ENCODE measurements around the gene LMTK2.

Gene LMTK2

DNA sequence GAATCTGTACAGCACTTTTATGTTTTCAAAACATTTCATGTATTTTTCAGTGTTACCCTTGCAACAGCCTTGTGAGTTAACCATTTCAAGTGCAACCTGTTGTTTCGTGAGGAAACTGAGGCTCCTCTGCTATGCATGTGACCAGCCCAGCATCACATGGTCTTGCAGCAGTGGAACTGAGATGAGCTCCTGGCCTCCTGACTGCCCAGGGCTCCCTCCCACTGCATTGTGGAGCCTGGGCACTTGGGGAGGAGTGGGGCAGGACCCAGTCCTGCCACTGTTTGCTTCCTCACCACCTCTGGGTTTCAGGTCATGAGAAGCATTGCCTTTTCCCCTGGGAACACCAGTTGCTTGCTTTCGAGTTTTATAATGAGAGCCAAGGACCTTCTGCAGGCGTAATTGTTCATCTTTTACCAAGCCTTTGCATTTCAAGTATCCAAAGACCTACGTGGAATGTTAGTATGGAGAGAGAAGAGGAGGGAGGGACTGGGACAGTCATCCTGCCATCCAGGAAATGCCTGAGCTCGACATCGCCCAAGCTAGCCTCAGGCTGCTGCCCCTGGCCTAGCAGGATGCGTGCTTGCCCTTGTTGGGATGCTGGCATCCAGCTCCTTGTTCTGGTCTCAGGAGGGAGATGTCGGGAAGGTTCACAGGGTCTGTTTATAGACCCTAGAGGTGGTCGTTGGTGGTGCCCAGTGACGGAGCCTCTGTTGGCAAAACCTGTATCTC, 72.3 kb downstream of the LMTK2 start:
- DNase-seq: no peak

DNA sequence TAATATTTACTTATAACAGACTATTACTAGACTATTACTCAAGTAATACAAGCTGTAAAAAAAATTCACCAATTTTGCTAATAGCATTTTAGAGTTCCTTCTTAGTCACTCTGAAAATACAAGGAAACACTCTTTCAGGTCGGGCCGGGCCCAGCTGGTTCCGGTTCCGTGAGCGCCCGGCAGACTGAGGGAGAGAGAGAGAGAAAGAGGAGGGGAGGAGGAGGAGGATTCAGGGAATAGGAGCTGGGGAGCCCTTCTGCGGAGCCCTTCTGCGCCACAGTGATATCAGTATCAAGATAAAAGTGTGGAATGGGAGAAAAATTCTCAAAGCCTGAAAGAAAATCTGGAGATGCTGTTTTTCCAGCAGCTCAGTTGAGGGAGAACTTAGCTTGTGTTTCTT, 74.1 kb downstream of the LMTK2 start:
- DNase-seq: no peak

DNA sequence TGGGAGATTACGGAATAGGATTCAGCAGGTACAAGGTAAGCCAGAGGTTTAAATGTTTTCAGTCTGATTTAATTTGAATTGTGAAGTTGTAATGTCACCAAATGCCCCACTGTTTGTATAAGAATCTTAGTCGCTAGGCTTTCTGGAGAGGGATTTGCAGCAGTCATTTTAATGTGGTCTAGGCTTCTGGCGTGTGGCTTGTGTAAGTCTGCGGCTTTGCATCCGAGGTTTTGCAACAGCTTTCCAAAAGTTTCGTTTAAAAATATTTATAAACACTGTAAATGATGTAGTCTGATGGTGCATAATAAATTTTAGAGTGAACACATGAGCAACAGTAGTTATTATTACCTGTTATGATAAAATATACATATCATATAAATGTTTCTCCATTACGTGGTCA, 78.4 kb downstream of the LMTK2 start:
- no peak for DNase-seq

DNA sequence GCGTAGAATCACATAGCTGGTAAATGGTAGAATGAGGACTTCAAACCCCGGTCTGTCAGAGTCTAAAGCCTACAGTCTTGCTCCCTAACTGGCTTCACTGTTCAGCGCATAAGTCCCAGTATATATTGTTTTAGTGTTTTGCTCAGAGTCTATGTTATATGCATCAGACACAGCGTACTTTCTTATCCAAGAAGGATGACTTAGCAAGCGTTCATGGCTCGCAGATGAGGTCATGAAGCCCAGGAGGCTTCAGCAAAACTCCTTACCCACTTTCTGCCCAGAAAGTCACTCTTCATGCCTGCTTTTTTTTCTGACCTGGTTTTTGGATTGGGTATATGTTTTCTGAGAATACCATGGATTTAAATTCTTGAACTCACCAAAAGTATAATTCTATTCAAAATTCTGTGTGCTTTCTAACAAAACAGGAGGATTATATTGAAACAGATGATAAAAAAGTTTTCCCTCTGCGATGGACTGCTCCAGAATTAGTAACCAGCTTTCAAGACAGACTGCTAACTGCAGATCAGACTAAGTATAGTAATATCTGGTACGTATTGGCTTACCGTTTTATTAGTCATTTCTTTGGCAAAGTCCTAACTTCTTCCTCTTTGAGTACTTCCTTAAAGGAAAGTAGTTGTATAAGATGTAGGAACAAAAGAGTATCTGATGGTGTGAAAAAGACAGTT, 79.9 kb downstream of the LMTK2 start:
- DNase-seq: no peak

DNA sequence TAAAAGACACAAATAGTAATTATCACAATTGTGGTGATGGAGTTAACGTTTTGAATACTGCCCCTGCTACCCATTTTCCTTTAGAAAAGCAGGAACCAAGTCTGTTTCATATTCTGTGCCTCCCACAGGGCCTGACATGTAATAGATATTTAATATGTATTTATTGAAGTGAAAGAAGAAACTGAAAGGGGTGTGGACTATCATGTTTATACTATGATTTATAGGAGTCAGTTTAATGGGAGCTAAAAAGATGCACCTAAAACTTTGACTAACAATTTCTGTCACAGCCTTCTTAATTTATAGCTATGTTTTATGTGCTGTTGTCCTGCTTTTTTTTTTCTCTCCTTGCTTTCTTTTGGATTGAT, 80.5 kb downstream of the LMTK2 start:
- DNase-seq: no peak

DNA sequence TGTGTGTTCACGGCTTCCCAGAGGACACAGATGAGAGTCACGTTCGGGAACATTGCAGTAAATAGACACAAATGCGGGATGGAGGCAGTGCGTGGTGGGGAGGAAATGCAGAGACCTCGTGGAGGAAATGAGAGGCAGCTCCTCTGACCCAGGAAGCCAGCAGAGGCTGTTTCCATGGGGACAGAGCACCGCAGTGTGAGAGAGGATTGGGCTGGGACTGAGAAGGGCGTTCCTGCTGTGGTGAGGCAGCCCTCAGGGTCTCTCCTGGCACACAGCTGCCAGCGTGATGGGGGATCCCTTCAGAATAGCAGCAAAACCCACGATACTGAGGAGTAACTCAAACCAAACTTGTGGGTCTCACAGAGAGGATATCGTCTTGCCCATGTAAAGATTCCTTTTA, 82.9 kb downstream of the LMTK2 start:
- DNase-seq: no peak

DNA sequence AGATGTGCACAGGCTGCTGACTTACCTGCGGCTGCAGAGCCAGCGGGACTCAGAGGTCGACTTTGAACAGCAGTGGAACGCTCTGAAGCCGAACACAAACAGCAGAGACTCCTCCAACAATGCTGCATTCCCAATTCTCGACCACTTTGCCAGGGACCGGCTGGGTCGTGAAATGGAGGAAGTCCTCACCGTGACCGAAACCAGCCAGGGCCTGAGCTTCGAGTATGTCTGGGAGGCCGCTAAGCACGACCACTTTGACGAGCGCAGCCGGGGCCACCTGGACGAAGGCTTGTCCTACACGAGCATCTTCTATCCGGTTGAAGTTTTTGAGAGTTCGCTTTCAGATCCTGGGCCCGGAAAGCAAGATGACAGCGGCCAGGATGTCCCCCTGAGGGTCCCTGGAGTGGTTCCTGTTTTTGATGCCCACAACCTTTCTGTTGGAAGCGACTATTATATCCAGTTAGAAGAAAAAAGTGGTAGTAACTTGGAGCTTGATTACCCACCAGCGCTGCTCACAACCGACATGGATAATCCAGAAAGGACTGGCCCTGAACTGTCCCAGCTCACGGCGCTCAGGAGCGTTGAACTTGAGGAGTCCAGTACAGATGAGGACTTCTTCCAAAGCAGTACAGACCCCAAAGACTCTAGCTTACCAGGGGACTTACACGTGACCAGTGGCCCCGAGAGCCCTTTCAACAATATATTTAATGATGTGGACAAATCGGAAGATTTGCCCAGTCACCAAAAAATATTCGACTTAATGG, 85.2 kb downstream of the LMTK2 start:
- DNase-seq: no peak

DNA sequence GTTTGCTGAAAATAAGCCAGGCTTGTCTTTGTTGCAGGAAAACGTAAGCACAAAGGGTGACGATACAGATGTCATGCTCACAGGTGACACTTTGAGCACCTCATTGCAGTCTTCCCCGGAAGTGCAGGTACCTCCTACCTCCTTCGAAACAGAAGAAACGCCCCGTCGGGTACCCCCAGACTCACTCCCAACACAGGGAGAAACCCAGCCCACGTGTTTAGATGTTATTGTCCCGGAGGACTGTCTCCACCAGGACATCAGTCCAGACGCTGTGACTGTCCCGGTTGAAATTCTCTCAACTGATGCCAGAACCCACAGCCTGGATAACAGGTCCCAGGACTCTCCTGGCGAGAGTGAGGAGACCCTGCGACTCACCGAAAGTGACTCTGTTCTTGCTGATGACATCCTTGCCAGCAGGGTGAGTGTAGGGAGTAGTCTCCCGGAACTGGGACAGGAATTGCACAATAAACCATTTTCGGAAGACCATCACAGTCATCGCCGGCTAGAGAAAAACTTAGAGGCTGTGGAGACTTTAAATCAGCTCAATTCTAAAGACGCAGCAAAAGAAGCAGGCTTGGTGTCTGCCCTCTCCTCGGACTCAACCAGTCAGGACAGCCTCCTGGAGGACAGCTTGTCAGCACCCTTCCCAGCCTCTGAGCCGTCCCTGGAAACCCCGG, 86.3 kb downstream of the LMTK2 start:
- no peak for DNase-seq

DNA sequence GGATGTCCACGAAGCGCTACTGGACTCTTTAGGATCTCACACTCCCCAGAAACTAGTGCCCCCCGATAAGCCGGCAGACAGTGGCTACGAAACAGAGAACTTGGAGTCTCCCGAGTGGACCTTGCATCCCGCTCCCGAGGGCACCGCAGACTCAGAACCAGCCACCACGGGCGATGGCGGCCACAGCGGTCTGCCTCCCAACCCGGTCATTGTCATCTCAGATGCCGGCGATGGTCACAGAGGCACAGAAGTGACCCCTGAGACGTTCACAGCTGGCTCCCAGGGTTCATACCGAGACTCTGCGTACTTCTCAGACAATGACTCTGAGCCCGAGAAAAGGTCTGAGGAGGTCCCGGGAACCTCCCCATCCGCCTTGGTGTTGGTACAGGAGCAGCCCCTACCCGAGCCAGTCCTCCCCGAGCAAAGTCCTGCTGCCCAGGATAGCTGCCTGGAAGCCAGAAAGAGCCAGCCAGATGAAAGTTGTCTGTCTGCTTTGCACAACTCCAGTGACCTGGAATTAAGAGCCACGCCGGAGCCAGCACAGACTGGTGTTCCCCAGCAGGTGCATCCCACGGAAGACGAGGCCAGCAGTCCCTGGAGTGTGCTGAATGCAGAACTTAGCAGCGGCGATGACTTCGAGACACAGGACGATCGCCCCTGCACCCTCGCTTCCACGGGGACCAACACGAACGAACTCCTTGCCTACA, 87.0 kb downstream of the LMTK2 start:
- no peak for DNase-seq

DNA sequence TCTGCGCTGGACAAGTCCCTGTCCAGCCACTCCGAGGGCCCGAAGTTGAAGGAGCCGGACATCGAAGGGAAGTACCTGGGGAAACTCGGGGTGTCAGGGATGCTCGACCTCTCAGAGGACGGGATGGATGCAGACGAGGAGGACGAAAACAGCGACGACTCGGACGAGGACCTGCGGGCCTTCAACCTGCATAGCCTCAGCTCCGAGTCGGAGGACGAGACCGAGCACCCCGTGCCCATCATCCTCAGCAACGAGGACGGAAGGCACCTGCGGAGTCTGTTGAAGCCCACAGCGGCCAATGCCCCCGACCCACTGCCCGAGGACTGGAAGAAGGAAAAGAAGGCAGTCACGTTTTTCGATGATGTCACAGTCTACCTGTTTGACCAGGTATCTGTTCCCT, 87.5 kb downstream of the LMTK2 start:
- DNase-seq: no peak

DNA sequence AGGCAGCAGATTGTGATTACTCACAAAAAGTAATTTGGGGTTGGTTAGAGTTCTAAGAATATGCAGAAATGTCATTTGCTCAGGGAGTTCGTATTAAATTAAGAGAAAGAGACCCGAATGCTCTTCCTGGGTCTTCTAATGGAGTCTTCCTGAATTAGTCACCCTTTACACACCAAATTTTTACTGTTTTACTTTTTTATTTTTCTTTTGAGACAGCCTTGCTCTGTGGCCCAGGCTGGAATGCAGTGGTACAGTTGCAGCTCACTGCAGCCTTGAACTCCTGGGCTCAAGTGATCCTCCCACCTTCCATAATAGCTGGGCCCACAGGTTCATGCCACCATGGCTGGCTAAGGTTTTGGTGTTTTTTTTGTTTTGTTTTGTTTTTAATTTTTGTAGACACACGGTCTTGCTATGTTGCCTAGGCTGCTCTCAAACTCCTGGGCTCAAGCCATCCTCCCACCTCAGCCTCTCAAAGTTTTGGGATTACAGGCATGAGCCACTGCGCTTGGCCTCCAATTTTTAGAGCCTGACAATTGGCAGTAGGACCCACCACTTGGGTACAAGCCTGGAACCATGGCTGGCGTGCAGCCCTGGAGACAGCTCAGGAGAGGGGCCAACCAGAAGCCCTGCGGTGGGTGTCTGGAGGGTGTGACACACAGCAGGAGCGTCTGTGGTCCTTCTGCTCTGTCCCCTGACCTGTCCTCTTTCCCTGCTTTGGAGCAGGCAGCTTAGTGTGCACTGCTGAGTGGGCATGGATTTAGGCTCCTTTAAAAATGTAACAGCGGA, 88.2 kb downstream of the LMTK2 start:
- DNase-seq: no peak

DNA sequence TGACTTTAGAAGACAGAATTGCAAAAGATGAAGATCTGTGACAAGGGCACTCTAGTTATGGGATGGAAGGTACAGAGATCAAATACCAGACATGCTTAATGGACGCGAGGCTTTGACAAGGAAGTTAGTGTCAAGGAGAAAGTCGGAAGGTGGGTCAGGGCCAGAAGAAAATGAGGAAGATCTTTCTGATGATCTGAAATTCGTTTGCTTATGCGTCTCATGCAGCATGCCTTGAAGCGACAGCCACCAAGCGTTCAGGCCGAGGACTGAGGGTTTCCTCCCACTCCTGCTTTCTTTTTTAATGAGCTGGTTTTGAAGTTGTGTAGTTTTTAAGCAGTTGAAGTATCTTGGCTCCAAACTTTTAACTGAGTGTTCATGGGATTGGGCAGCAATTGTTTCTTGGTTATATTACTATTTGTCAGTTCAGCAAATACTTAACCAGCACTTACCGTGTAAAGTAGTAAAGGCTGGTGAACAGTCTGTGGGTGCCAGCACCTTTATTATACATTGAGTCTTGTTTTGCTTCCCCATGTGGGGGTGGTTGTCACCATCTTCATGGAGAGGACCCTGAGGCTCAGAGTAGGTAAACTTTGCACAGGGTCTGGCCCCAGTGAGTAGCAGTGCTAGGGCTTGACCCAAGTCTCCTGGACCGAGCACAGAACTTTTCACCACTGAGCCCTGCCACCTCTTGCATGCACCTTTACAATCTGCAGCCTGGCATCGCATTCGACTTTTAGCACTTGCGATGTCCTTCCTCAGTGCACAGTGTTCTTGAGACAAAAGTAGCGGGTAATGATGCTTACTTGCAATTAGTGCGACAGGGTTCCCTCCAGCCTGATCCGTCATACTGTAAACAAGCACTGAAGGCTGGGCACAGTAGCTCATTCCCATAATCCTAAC, 90.3 kb downstream of the LMTK2 start:
- DNase-seq: no peak

DNA sequence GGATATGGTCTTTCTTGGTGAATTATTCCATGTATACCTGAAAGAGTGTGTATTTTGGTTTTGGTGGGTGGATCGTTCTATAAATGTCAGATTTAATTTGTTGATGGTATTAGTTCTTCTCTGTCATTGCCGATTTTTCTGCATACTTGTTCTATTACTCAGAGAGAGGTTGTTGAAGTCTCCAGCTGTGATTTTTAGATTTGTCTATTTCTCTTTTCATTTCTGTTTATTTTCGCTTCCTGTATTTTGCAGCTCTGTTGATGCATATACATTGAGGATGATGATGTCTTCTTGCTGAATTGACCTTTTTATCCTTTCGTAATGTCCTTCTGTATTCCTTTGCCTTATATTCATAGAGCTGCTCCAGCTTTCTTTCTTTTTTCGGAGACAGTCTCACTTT, 92.5 kb downstream of the LMTK2 start:
- DNase-seq: no peak

DNA sequence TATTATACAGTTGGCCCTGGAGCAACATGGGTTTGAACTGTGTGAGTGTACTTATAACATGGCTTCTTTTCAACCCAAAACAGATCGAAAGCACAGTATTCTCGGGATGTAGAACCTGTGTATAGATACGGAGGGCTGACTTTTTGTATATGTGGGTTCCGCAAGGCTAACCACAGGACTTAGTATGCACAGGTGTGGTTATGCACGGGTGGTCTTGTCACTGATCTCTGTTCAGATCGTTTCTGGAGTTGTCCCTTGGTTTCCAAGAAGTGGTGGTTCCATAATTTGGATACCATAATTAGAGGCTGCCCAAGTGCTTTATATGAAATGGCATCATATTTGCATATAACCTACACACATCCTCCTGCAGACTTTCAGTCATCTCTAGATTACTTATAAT, 93.7 kb downstream of the LMTK2 start:
- no peak for DNase-seq

DNA sequence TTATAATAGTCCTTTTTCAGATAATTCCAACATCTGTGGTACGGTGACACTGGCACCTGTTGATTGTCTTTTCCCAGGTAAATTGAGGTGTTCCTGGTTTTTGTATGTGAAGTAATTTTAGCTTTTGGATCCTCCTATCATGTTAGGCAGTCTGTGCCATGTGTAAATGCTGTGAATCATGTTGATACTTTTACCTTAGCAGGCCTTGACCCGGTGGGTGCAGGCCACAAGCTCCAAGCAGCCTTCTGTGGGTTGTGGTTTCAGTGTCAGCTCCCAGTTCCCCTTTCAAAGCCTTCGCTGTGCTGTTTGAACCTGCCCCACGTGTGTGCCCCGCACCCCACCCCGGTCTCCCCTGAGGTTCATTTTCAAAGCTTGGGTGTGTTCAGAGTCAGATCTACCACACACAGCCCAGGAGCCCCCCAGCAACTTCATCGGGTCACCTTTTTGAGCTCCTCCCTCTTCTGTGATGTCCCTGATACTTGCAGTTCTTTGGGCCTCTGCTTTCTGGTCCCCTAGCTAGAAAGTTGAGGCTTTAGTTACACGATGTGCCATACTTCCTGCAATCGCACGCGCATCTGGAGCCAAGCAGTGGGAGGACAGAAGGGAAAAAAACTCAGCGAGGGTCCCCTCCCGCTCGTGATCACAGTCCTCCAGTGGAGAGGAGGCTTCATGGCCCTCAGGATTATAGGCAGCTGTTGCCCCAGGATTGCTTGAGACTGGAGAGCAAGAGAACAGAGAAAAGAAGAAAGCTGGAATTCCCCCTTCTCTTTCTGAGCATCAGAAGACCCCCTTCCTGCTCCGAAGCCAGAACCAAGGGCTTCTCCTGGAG, 95.9 kb downstream of the LMTK2 start:
- DNase-seq: no peak

DNA sequence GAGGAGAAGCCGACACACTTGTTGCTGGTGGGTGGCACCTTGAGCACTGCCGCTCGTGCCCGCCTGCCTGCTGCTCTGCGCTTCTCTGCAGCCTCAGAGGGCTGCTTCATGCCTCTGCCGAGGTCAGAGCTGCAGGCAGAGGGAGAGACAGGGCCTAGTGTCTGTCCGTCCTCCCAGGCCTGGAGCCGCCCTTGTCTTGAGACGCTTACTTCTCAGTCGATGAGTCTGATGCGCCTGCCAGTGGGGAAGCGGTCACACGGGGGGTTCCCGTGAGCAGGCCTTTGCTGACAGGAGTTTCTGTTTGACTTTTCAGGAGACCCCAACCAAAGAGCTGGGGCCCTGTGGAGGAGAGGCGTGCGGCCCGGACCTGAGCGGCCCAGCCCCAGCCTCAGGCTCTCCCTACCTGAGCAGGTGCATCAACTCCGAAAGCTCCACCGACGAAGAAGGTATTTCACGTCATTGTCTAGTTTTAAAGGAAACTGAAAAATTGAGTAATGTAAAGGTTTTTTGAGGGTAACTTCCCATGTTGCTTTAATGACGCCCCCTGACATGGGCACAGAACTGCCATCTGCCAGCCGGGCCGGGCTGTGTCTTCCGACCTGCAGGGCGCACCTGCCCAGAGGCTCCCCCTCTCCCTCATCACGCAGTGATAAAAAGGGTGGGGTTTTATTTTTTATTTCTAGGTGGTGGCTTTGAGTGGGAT, 96.8 kb downstream of the LMTK2 start:
- no peak for DNase-seq

DNA sequence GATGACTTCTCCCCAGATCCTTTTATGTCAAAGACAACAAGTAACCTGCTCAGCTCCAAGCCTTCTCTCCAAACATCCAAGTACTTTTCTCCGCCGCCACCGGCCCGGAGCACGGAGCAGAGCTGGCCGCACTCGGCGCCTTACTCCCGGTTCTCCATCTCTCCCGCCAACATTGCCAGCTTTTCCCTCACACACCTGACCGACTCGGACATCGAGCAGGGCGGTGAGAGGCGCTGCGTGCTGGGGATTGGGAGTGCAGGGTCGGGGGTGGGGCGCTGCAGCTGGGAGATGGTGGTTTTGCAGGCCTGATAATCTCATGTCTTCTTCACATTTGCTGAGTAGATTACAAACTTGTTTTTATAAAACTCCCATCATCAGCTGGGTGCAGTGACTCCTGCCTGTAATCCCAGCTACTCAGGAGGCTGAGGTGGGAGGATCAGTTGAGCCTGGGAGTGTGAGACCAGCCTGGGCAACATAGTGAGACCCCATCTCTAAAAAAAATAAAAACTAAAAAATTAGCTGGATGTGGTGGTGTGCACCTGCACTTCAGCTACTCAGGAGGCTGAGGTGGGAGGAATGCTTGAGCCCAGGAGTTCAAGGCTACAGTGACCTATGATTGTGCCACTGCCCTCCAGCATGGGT, 97.4 kb downstream of the LMTK2 start:
- no peak for DNase-seq

DNA sequence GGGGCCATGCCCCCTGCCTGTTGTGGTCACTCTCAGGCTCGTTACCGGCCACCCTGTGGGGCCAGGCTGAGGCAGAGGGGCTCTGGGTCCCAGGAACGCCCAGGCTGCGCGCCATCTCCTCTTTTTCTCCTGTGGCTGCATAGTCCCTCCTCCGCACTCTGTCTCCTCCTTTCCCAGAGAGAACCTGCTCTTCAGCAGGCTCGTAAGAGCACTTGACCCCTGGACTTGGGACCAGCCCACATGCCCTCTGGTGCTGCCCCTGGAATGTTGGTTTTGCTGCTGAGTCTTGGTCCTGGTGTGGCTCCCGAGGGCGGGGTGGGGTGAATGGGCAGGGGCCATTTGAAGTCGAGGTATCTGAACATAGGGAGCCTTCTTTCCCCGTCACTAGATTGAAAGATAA, 98.0 kb downstream of the LMTK2 start:
- no peak for DNase-seq
